ENCODE results near the gene COX4I1. TPM values are rescaled to one million over a fixed set of nuclear protein-coding genes. Genes with fewer than 3 reads are reported as not detected.

COX4I1 gene
- total RNA-seq: 226 and 395 TPM in 2 replicates

GRCh38 chr16:85799497-85800320, at the start of gene COX4I1, which contains the start of gene EMC8:
COX4I1 (plus strand) TSS chr16:85799695; CDS start chr16:85801206, 1,511 bp downstream.
EMC8 (minus strand) TSS chr16:85799544; CDS start chr16:85799295, 249 bp downstream.

GRCh38 chr16:85750827-85751697, 48.4 kb upstream of the COX4I1 start, which contains the start of gene C16orf74:
C16orf74 (minus strand) TSS chr16:85751096; CDS start chr16:85735217, 15,879 bp downstream.

Small RNAs within 50 kb of the gene (small RNA-seq; reads per million reads assigned to genes)
- not detected for gene RNU1-103P (ENCODE audit: low replicate concordance)

Other genes with a start within 250 kb of the COX4I1 start
- 40.5 and 55.3 TPM in 2 replicates for gene GSE1, start 186.4 kb upstream of the COX4I1 start, total RNA-seq
- gene GINS2, start 110.7 kb upstream of the COX4I1 start, total RNA-seq: 0.66 and 16.5 TPM in 2 replicates
- gene C16orf74, start 48.6 kb upstream of the COX4I1 start, total RNA-seq: 11.2 and 21.8 TPM in 2 replicates
- 31.5 and 41.8 TPM in 2 replicates for gene EMC8, start 151 bp upstream of the COX4I1 start, total RNA-seq
- 0.22 and 0.29 TPM in 2 replicates for gene IRF8, start 99.5 kb downstream of the COX4I1 start, total RNA-seq

Measured in placental pericyte (primary cell).